ENCODE data around the gene FRK.
"Not testable (repeated sequence)": the region's sequence is repeated elsewhere in the genome, so short reads cannot be mapped to it uniquely, and the experiment has no call there.

Gene FRK

DNA sequence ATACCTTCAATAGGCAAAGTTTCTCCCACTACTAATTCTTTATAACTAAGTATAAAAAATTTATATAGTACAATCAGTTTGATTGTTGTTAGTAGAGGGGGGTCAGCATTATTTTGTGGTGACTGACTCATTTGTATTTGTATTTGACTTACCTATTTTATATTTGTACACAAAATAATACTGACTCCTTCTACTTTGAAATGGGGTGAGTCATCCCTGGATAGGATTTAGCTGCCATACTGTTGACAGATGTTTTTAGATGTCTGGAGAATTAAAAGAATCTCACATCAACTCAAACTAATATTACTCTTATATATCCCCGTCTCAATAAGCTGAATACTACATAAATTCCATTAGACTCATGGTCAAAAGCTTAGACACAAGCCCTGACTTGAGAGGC is 114.9 kb downstream of the FRK start:
- H2AFZ ChIP-seq (ENCODE audit: low read length), result no peak overlapping the region
- no peaks in the 10 kb centered on the region for H3F3A ChIP-seq (ENCODE audit: low read depth)
- no peaks in the 10 kb centered on the region for H3K9me3 ChIP-seq (ENCODE audit: insufficient read depth, low read depth, low read length)
- no peaks in the 10 kb centered on the region for H3K36me3 ChIP-seq (ENCODE audit: insufficient read depth, low read length)
- H3K4me3 ChIP-seq (ENCODE audit: low read length, poor library complexity, severe bottlenecking), result no peak overlapping the region
- TF ChIP-seq, protein P1, sequence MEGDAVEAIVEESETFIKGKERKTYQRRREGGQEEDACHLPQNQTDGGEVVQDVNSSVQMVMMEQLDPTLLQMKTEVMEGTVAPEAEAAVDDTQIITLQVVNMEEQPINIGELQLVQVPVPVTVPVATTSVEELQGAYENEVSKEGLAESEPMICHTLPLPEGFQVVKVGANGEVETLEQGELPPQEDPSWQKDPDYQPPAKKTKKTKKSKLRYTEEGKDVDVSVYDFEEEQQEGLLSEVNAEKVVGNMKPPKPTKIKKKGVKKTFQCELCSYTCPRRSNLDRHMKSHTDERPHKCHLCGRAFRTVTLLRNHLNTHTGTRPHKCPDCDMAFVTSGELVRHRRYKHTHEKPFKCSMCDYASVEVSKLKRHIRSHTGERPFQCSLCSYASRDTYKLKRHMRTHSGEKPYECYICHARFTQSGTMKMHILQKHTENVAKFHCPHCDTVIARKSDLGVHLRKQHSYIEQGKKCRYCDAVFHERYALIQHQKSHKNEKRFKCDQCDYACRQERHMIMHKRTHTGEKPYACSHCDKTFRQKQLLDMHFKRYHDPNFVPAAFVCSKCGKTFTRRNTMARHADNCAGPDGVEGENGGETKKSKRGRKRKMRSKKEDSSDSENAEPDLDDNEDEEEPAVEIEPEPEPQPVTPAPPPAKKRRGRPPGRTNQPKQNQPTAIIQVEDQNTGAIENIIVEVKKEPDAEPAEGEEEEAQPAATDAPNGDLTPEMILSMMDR (conservative IDR thresholded peaks at IDR 0.05; ENCODE audit: low read length), result no peak
- no peak for TF ChIP-seq EZH2phosphoT487 (IDR thresholded peaks at IDR 0.05; ENCODE audit: borderline replicate concordance)
- no peaks in the 10 kb centered on the region for H3K79me2 ChIP-seq (ENCODE audit: insufficient read depth, low read length)
- H3K27me3 ChIP-seq (ENCODE audit: insufficient read depth, low read length, poor library complexity, severe bottlenecking), result no peaks in the 10 kb centered on the region
- no peak overlapping the region for H3K4me2 ChIP-seq (ENCODE audit: low read depth, low read length, poor library complexity, severe bottlenecking)
- H3K4me1 ChIP-seq (ENCODE audit: insufficient read depth, low read length, poor library complexity, severe bottlenecking), result no peaks in the 10 kb centered on the region
- H3K9ac ChIP-seq (ENCODE audit: low read depth, low read length, poor library complexity, severe bottlenecking), result no peak overlapping the region
- H4K20me1 ChIP-seq (ENCODE audit: insufficient read depth, low read length, poor library complexity, severe bottlenecking), result no peaks in the 10 kb centered on the region
- no peaks in the 10 kb centered on the region for H3K9me2 ChIP-seq (replicated peaks; ENCODE audit: low read depth, low read length)

DNA sequence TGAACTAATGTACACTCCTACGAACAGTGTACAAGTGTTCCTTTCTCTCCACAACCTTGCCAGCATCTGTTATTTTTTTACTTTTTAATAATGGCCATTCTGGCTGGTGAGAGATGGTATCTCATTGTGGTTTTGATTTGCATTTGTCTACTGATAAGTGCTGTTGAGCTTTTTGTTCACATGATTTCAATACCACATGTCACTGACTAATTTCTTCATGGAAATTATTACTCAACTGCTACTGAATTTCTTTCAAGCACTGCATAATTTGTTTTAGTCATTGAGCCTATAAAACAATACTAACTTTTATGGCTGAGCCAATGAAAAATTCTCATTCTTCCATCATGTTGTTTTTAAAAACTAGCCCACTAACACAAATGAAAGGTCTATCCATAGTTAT is 115.4 kb downstream of the FRK start:
- H3K4me2 ChIP-seq (ENCODE audit: low read depth, low read length, poor library complexity, severe bottlenecking), result no peak overlapping the region
- no peak overlapping the region for H3K9ac ChIP-seq (ENCODE audit: low read depth, low read length, poor library complexity, severe bottlenecking)
- no peaks in the 10 kb centered on the region for H3F3A ChIP-seq (ENCODE audit: low read depth)
- no peaks in the 10 kb centered on the region for H3K9me2 ChIP-seq (replicated peaks; ENCODE audit: low read depth, low read length)
- no peaks in the 10 kb centered on the region for H3K79me2 ChIP-seq (ENCODE audit: insufficient read depth, low read length)
- no peaks in the 10 kb centered on the region for H3K9me3 ChIP-seq (ENCODE audit: insufficient read depth, low read depth, low read length)
- no peaks in the 10 kb centered on the region for H3K4me1 ChIP-seq (ENCODE audit: insufficient read depth, low read length, poor library complexity, severe bottlenecking)
- H2AFZ ChIP-seq (ENCODE audit: low read length), result no peak overlapping the region
- H3K4me3 ChIP-seq (ENCODE audit: low read length, poor library complexity, severe bottlenecking), result no peak overlapping the region
- TF ChIP-seq EZH2phosphoT487 (IDR thresholded peaks at IDR 0.05; ENCODE audit: borderline replicate concordance), result no peak
- TF ChIP-seq, protein P1 (conservative IDR thresholded peaks at IDR 0.05; ENCODE audit: low read length), result no peak
- no peaks in the 10 kb centered on the region for H3K27me3 ChIP-seq (ENCODE audit: insufficient read depth, low read length, poor library complexity, severe bottlenecking)
- no peaks in the 10 kb centered on the region for H3K36me3 ChIP-seq (ENCODE audit: insufficient read depth, low read length)
- no peaks in the 10 kb centered on the region for H4K20me1 ChIP-seq (ENCODE audit: insufficient read depth, low read length, poor library complexity, severe bottlenecking)

DNA sequence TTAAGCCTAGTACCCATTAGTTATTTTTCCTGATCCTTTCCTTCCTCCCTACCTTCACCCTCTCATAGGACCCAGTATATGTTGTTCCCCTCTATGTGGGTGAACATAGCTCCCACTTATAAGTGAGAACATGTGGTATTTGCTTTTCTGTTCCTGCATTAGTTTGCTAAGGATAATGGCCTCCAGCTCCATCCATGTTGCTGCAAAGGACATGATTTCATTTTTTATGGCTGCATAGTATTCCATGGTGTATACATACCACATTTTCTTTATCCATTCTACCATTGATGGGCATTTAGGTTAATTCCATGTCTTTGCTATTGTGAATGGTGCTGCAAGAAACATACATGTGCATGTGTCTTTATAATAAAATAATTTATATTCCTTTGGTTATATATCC is 115.9 kb downstream of the FRK start:
- H3K4me1 ChIP-seq (ENCODE audit: insufficient read depth, low read length, poor library complexity, severe bottlenecking); H3K27me3 ChIP-seq (ENCODE audit: insufficient read depth, low read length, poor library complexity, severe bottlenecking); H2AFZ ChIP-seq (ENCODE audit: low read length); H3K4me3 ChIP-seq (ENCODE audit: low read length, poor library complexity, severe bottlenecking); H3K9me2 ChIP-seq (replicated peaks; ENCODE audit: low read depth, low read length); H3K36me3 ChIP-seq (ENCODE audit: insufficient read depth, low read length); H3F3A ChIP-seq (ENCODE audit: low read depth); H3K4me2 ChIP-seq (ENCODE audit: low read depth, low read length, poor library complexity, severe bottlenecking); H3K9ac ChIP-seq (ENCODE audit: low read depth, low read length, poor library complexity, severe bottlenecking); H3K79me2 ChIP-seq (ENCODE audit: insufficient read depth, low read length); H3K9me3 ChIP-seq (ENCODE audit: insufficient read depth, low read depth, low read length); H4K20me1 ChIP-seq (ENCODE audit: insufficient read depth, low read length, poor library complexity, severe bottlenecking): not testable (repeated sequence)

DNA sequence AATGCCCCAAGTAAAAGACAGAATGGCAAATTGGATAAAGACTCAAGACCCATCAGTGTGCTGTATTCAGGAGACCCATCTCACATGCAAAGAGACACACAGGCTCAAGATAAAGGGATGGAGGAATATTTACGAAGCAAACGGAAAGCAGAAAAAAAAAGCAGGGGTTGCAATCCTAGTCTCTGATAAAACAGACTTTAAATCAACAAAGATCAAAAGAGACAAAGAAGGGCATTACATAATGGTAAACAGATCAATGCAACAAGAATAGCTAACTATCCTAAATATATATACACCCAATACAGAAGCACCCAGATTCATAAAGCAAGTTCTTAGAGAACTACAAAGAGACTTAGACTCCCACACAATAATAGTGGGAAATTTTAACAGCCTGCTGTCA is 123.2 kb downstream of the FRK start:
- not testable (repeated sequence) for H3K4me3 ChIP-seq (ENCODE audit: low read length, poor library complexity, severe bottlenecking); H3K9me2 ChIP-seq (replicated peaks; ENCODE audit: low read depth, low read length); H3K36me3 ChIP-seq (ENCODE audit: insufficient read depth, low read length); H3K27me3 ChIP-seq (ENCODE audit: insufficient read depth, low read length, poor library complexity, severe bottlenecking); H3K79me2 ChIP-seq (ENCODE audit: insufficient read depth, low read length); H3K9ac ChIP-seq (ENCODE audit: low read depth, low read length, poor library complexity, severe bottlenecking); H4K20me1 ChIP-seq (ENCODE audit: insufficient read depth, low read length, poor library complexity, severe bottlenecking); H3K4me2 ChIP-seq (ENCODE audit: low read depth, low read length, poor library complexity, severe bottlenecking); H3K9me3 ChIP-seq (ENCODE audit: insufficient read depth, low read depth, low read length); H2AFZ ChIP-seq (ENCODE audit: low read length); H3F3A ChIP-seq (ENCODE audit: low read depth); H3K4me1 ChIP-seq (ENCODE audit: insufficient read depth, low read length, poor library complexity, severe bottlenecking)

All from Loucy (cell line).